GM12878 (cell line): ENCODE data around the gene STKLD1.

Experiments
- E2F4 ChIP-seq: IDR thresholded peaks from 2 replicates; pipeline ENCODE4 v1.6.1; 2012; ENCODE audit warnings: low read depth, low read length, improper control_type of control experiment
- MEF2A ChIP-seq: IDR thresholded peaks from 2 replicates; pipeline ENCODE4 v1.6.1; 2011; ENCODE audit warnings: low read depth, mild to moderate bottlenecking, low read length, moderate library complexity; ENCODE audit not compliant: insufficient read depth
- NR2C2 ChIP-seq: IDR thresholded peaks from 2 replicates; pipeline ENCODE4 v1.6.1; 2011; ENCODE audit warnings: borderline replicate concordance, low read depth; ENCODE audit not compliant: control insufficient read depth, insufficient read length
- POLR2AphosphoS5 ChIP-seq: IDR thresholded peaks from 2 replicates; pipeline ENCODE4 v1.6.1; 2011; ENCODE audit warnings: mild to moderate bottlenecking, low read length, inconsistent platforms
- SUPT20H ChIP-seq: IDR thresholded peaks from 2 replicates; pipeline ENCODE4 v1.6.1; 2011; ENCODE audit warnings: low read depth, mild to moderate bottlenecking, low read length, moderate library complexity, borderline replicate concordance; ENCODE audit not compliant: control insufficient read depth
- TARDBP ChIP-seq: IDR thresholded peaks from 2 replicates; pipeline ENCODE4 v1.6.1; 2016; ENCODE audit warnings: borderline replicate concordance
- TCF12 ChIP-seq: IDR thresholded peaks from 2 replicates; pipeline ENCODE4 v1.6.1; 2011; ENCODE audit warnings: low read depth, mild to moderate bottlenecking, low read length
- ZNF217 ChIP-seq: fragments of 450-650 bp; IDR thresholded peaks from 2 replicates; pipeline ENCODE4 v1.6.1; 2017; ENCODE audit warnings: antibody characterized with exemption, mild to moderate bottlenecking
- TF ChIP-seq, protein P1 (sequence below): fragments of 150-350 bp; IDR thresholded peaks from 2 replicates; pipeline ENCODE4 v1.6.1; 2016; ENCODE audit warnings: low read depth, low read length
- TF ChIP-seq, protein P2 (sequence below): fragments of 450-650 bp; formaldehyde crosslinking; IDR thresholded peaks from 2 replicates; pipeline ENCODE4 v1.4.0; 2020; ENCODE audit warnings: mild to moderate bottlenecking, moderate library complexity
- TF ChIP-seq, protein P3 (sequence below), 3 experiments: IDR thresholded peaks in 2 of 3; conservative IDR thresholded peaks in 1 of 3; 2 replicates each; pipeline ENCODE4 v1.5.1; 2011; ENCODE audit warnings: low read depth in 3 of 3, low read length in 3 of 3, mild to moderate bottlenecking in 3 of 3, control low read depth in 2 of 3, moderate library complexity in 2 of 3, inconsistent platforms in 1 of 3, mixed read lengths in 1 of 3; ENCODE audit not compliant: control insufficient read depth in 2 of 3, insufficient read depth in 1 of 3; ENCODE audit errors: extremely low read depth in 1 of 3

DNA sequence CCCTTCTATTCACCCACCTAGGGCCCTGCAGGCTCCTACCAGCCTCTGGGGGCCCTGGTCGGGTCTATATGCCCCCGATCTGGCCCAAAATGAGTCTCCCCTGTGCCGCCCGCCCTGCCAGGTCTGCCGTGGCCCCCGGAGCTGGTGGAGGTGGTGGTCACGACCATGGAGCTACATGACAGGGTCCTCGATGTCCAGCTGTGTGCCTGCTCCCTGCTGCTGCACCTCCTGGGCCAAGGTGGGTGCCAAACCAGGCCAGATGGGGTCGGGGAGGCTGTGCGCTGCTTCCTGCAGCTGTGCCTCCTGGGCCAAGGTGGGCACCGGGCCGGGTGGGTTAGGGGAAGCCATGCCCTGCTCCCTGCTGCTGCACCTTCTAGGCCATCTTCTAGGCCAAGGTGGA lies 24.1 kb downstream of the STKLD1 start:
- TF ChIP-seq MEF2A (no peak), POLR2AphosphoS5 (no peak), SUPT20H (no peak), E2F4 (no peak), NR2C2 (no peak), TARDBP (no peak), ZNF217 (no peak), TCF12 (no peak)
- TF ChIP-seq, protein P1, sequence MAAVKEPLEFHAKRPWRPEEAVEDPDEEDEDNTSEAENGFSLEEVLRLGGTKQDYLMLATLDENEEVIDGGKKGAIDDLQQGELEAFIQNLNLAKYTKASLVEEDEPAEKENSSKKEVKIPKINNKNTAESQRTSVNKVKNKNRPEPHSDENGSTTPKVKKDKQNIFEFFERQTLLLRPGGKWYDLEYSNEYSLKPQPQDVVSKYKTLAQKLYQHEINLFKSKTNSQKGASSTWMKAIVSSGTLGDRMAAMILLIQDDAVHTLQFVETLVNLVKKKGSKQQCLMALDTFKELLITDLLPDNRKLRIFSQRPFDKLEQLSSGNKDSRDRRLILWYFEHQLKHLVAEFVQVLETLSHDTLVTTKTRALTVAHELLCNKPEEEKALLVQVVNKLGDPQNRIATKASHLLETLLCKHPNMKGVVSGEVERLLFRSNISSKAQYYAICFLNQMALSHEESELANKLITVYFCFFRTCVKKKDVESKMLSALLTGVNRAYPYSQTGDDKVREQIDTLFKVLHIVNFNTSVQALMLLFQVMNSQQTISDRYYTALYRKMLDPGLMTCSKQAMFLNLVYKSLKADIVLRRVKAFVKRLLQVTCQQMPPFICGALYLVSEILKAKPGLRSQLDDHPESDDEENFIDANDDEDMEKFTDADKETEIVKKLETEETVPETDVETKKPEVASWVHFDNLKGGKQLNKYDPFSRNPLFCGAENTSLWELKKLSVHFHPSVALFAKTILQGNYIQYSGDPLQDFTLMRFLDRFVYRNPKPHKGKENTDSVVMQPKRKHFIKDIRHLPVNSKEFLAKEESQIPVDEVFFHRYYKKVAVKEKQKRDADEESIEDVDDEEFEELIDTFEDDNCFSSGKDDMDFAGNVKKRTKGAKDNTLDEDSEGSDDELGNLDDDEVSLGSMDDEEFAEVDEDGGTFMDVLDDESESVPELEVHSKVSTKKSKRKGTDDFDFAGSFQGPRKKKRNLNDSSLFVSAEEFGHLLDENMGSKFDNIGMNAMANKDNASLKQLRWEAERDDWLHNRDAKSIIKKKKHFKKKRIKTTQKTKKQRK, result no peak
- TF ChIP-seq, protein P2, sequence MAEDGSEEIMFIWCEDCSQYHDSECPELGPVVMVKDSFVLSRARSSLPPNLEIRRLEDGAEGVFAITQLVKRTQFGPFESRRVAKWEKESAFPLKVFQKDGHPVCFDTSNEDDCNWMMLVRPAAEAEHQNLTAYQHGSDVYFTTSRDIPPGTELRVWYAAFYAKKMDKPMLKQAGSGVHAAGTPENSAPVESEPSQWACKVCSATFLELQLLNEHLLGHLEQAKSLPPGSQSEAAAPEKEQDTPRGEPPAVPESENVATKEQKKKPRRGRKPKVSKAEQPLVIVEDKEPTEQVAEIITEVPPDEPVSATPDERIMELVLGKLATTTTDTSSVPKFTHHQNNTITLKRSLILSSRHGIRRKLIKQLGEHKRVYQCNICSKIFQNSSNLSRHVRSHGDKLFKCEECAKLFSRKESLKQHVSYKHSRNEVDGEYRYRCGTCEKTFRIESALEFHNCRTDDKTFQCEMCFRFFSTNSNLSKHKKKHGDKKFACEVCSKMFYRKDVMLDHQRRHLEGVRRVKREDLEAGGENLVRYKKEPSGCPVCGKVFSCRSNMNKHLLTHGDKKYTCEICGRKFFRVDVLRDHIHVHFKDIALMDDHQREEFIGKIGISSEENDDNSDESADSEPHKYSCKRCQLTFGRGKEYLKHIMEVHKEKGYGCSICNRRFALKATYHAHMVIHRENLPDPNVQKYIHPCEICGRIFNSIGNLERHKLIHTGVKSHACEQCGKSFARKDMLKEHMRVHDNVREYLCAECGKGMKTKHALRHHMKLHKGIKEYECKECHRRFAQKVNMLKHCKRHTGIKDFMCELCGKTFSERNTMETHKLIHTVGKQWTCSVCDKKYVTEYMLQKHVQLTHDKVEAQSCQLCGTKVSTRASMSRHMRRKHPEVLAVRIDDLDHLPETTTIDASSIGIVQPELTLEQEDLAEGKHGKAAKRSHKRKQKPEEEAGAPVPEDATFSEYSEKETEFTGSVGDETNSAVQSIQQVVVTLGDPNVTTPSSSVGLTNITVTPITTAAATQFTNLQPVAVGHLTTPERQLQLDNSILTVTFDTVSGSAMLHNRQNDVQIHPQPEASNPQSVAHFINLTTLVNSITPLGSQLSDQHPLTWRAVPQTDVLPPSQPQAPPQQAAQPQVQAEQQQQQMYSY (CRISPR knock-in tag), result no peak
- TF ChIP-seq, protein P3, sequence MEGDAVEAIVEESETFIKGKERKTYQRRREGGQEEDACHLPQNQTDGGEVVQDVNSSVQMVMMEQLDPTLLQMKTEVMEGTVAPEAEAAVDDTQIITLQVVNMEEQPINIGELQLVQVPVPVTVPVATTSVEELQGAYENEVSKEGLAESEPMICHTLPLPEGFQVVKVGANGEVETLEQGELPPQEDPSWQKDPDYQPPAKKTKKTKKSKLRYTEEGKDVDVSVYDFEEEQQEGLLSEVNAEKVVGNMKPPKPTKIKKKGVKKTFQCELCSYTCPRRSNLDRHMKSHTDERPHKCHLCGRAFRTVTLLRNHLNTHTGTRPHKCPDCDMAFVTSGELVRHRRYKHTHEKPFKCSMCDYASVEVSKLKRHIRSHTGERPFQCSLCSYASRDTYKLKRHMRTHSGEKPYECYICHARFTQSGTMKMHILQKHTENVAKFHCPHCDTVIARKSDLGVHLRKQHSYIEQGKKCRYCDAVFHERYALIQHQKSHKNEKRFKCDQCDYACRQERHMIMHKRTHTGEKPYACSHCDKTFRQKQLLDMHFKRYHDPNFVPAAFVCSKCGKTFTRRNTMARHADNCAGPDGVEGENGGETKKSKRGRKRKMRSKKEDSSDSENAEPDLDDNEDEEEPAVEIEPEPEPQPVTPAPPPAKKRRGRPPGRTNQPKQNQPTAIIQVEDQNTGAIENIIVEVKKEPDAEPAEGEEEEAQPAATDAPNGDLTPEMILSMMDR (IDR thresholded peaks at IDR 0.05 in 2 of 3, conservative IDR thresholded peaks at IDR 0.05 in 1 of 3; ENCODE audit: control insufficient read depth in 2 of 3, extremely low read depth in 1 of 3, insufficient read depth in 1 of 3, low read depth in 3 of 3, low read length in 3 of 3), result no peak
